Measurements from ENCODE around the gene COA4. TPM values are rescaled to one million over a fixed set of nuclear protein-coding genes. Genes with fewer than 3 reads are reported as not detected.
A peak's percentile ranks its signal among the peaks of the same experiment; 100 is the strongest.

COA4 gene
- total RNA-seq, 2 donors from 2014 or later: 85.7 to 151 TPM

DNA sequence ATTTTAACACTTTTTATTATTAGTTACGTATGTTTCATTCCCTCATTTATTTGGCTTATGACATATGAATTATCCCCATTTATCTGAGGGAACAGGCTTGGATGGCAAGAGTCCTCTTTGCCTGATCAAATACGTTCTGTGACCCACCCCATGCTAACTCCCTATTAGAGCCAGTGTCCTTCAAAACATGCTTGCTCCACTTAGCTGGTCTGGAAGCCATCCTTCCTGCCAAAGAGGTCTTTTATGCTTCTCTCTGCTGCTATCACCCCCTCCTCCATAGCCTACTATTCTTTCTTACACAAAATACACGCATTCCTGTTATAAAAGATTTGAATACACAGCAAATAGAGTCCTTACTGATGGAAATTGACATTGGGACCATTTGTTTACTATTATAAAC, 6.4 kb downstream of the COA4 start:
- Histone ChIP-seq H3K9me3 (ENCODE audit: control insufficient read depth, low read length) (no peaks in the 10 kb centered on the region), H3K27me3 (ENCODE audit: control insufficient read depth, insufficient read depth, low read length, poor library complexity, severe bottlenecking) (no peaks in the 10 kb centered on the region), H3K9ac (ENCODE audit: extremely low read depth, low read length, poor library complexity, severe bottlenecking) (no peak overlapping the region), H3K4me3 (ENCODE audit: low read length) (no peak overlapping the region), H3K36me3 (ENCODE audit: control insufficient read depth, insufficient read depth, low read length) (peaks cover 33% of the 10 kb centered on the region), H3K4me1 (ENCODE audit: control insufficient read depth, insufficient read depth, low read length) (peaks cover 6% of the 10 kb centered on the region), H3K27ac (ENCODE audit: low read depth, low read length) (no peak overlapping the region)
- H3K4me1 Mint-ChIP-seq: peaks cover 7% of the 10 kb centered on the region
- DNase-seq: no peak
- no peak overlapping the region for H3K27ac Mint-ChIP-seq
- no peak overlapping the region for H3K4me3 Mint-ChIP-seq
- TF ChIP-seq, protein P1, sequence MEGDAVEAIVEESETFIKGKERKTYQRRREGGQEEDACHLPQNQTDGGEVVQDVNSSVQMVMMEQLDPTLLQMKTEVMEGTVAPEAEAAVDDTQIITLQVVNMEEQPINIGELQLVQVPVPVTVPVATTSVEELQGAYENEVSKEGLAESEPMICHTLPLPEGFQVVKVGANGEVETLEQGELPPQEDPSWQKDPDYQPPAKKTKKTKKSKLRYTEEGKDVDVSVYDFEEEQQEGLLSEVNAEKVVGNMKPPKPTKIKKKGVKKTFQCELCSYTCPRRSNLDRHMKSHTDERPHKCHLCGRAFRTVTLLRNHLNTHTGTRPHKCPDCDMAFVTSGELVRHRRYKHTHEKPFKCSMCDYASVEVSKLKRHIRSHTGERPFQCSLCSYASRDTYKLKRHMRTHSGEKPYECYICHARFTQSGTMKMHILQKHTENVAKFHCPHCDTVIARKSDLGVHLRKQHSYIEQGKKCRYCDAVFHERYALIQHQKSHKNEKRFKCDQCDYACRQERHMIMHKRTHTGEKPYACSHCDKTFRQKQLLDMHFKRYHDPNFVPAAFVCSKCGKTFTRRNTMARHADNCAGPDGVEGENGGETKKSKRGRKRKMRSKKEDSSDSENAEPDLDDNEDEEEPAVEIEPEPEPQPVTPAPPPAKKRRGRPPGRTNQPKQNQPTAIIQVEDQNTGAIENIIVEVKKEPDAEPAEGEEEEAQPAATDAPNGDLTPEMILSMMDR (conservative IDR thresholded peaks at IDR 0.05): no peak
- WGBS, 2 experiments (ENCODE audit: insufficient coverage in 1 of 2, insufficient read length in 1 of 2): 71 to 94% methylated on average over 1 to 3 of the region's 3 CpGs
- H3K9me3 Mint-ChIP-seq: no peaks in the 10 kb centered on the region
- H3K36me3 Mint-ChIP-seq (ENCODE audit: low read depth): peaks cover 38% of the 10 kb centered on the region
- H3K27me3 Mint-ChIP-seq (ENCODE audit: insufficient read depth): no peaks in the 10 kb centered on the region

DNA sequence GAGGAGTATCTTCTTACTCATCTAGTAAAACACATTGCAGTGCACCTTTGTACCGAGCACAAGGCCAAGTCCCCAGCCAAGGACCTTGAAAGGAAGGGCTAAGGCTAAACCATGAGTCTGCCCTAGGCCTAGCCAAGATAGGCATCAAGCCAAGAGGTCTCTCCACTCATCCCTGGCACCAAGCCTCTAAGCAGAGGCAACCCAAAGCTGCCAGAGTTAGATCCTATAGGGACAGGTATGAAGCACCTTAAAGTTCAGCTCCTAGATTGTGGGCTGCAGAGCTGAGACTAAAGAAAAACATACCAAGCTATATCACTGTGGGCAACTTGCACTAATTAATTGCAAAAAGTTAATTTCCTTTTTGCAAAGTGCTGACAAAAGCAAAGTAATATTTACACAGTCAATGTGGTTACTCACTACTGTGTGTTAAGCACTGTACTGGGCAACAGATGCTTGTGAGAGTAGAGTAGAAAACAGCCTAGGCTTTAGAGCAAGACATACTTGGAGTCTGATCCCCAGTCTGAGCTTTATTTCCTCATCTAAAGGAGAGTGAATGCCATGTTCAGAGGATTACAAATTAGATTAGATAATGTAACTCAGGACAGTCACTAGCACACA, 7.2 kb downstream of the COA4 start:
- Histone ChIP-seq H3K36me3 (ENCODE audit: control insufficient read depth, insufficient read depth, low read length) (peaks cover 30% of the 10 kb centered on the region), H3K4me1 (ENCODE audit: control insufficient read depth, insufficient read depth, low read length) (peaks cover 6% of the 10 kb centered on the region), H3K9me3 (ENCODE audit: control insufficient read depth, low read length) (no peaks in the 10 kb centered on the region), H3K9ac (ENCODE audit: extremely low read depth, low read length, poor library complexity, severe bottlenecking) (no peak overlapping the region), H3K27me3 (ENCODE audit: control insufficient read depth, insufficient read depth, low read length, poor library complexity, severe bottlenecking) (no peaks in the 10 kb centered on the region), H3K4me3 (ENCODE audit: low read length) (no peak overlapping the region), H3K27ac (ENCODE audit: low read depth, low read length) (no peak overlapping the region)
- Mint-ChIP-seq H3K9me3 (no peaks in the 10 kb centered on the region), H3K27ac (peak overlapping the region; percentile 42), H3K4me1 (peaks cover 2% of the 10 kb centered on the region), H3K4me3 (no peak overlapping the region), H3K36me3 (ENCODE audit: low read depth) (peaks cover 36% of the 10 kb centered on the region), H3K27me3 (ENCODE audit: insufficient read depth) (no peaks in the 10 kb centered on the region)
- WGBS, 2 experiments (ENCODE audit: insufficient coverage in 1 of 2, insufficient read length in 1 of 2): 67 to 86% methylated on average over 1 of the region's 1 CpG
- DNase-seq: no peak
- TF ChIP-seq, protein P1 (conservative IDR thresholded peaks at IDR 0.05): no peak

DNA sequence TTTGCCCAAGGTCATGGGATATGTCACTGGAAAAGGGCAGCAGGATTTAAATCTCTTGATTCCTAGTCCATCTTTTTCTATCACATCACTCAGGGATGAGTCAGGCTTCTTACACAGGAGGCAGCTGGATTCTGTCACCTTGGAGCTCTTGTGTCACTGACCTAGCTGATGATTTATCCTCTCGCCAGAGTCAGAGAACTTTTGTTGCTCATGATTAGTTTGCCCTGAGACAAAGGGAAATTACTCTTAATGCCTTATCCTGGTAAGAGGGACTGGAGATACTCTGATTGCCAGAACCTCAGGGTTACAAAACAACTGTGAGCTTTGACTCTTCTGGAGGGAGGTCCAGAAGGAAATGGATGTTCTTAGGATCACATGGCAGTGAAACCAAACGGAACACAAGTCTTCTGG, 10.1 kb downstream of the COA4 start:
- Histone ChIP-seq H3K36me3 (ENCODE audit: control insufficient read depth, insufficient read depth, low read length) (peaks cover 19% of the 10 kb centered on the region), H3K9ac (ENCODE audit: extremely low read depth, low read length, poor library complexity, severe bottlenecking) (no peak overlapping the region), H3K27ac (ENCODE audit: low read depth, low read length) (no peak overlapping the region), H3K4me3 (ENCODE audit: low read length) (no peak overlapping the region), H3K9me3 (ENCODE audit: control insufficient read depth, low read length) (no peaks in the 10 kb centered on the region), H3K4me1 (ENCODE audit: control insufficient read depth, insufficient read depth, low read length) (peaks cover 6% of the 10 kb centered on the region), H3K27me3 (ENCODE audit: control insufficient read depth, insufficient read depth, low read length, poor library complexity, severe bottlenecking) (no peaks in the 10 kb centered on the region)
- Mint-ChIP-seq H3K27ac (no peak overlapping the region), H3K9me3 (no peaks in the 10 kb centered on the region), H3K4me3 (no peak overlapping the region), H3K27me3 (ENCODE audit: insufficient read depth) (no peaks in the 10 kb centered on the region), H3K36me3 (ENCODE audit: low read depth) (peaks cover 30% of the 10 kb centered on the region), H3K4me1 (peaks cover 2% of the 10 kb centered on the region)
- TF ChIP-seq, protein P1 (conservative IDR thresholded peaks at IDR 0.05): no peak
- no peak for DNase-seq
- WGBS, 2 experiments (ENCODE audit: insufficient coverage in 1 of 2, insufficient read length in 1 of 2): 96 to 100% methylated on average over 2 of the region's 2 CpGs
